Caco-2 (cell line): ENCODE results near the gene OTOP1. TPM values are rescaled to one million over a fixed set of nuclear protein-coding genes. Genes with fewer than 3 reads are reported as not detected.

Source experiments
- BruUV-seq: library from RNA; stranded (reverse); fragments of 400-500 nt; replicated peaks from 2 replicates; lab custom pipeline; 2021; lab: Mats Ljungman, UMichigan
- CTCF ChIA-PET: fragments of 300-600 bp; sonication (Branson Sonifier 250); formaldehyde crosslinking; loops from one replicate; lab custom pipeline; 2022; ENCODE audit warnings: antibody characterized with exemption; lab: Charles Lee
- POLR2A ChIA-PET: fragments of 300-600 bp; sonication (Branson Sonifier 250); formaldehyde crosslinking; loops from one replicate; lab custom pipeline; 2022; ENCODE audit warnings: antibody characterized with exemption; lab: Charles Lee
- DNase-seq, 2 experiments: peaks; one replicate each; pipeline versions ENCODE4 v3.0.0 to v3.0.0-alpha.2; 2020 to 2022
- H3K27me3 ChIP-seq: replicated peaks from 2 replicates; pipeline ENCODE4 v1.6.0; 2011; ENCODE audit warnings: low read length; ENCODE audit not compliant: control insufficient read depth, insufficient read depth
- H3K36me3 ChIP-seq: 2 replicates; pipeline ENCODE4 v1.5.1; 2011; ENCODE audit warnings: low read length; ENCODE audit not compliant: control insufficient read depth, insufficient read depth
- H3K4me1 ChIP-seq: fragments of 250-450 bp; sonication (Bioruptor Pico); 2 replicates; pipeline ENCODE4 v1.5.1; 2020; ENCODE audit warnings: mild to moderate bottlenecking
- H3K4me3 ChIP-seq: 2 replicates; pipeline ENCODE4 v1.5.1; 2011; ENCODE audit warnings: low read depth, mild to moderate bottlenecking, control low read depth, low read length
- H3K9me3 ChIP-seq: fragments of 250-450 bp; sonication (Bioruptor Pico); 2 replicates; pipeline ENCODE4 v1.5.1; 2020; ENCODE audit warnings: mild to moderate bottlenecking, moderate library complexity
- H3K27ac Mint-ChIP-seq: one replicate; pipeline ENCODE4 v1.8.0; 2022; ENCODE audit warnings: mixed read lengths; ENCODE audit not compliant: unreplicated experiment
- H3K27me3 Mint-ChIP-seq: one replicate; pipeline ENCODE4 v1.8.0; 2022; ENCODE audit warnings: mixed read lengths; ENCODE audit not compliant: insufficient read depth, unreplicated experiment
- H3K36me3 Mint-ChIP-seq: one replicate; pipeline ENCODE4 v1.8.0; 2022; ENCODE audit warnings: mild to moderate bottlenecking, mixed read lengths; ENCODE audit not compliant: insufficient read depth, unreplicated experiment
- H3K4me1 Mint-ChIP-seq: one replicate; pipeline ENCODE4 v1.8.0; 2022; ENCODE audit warnings: low read depth, mixed read lengths; ENCODE audit not compliant: unreplicated experiment
- H3K4me3 Mint-ChIP-seq: one replicate; pipeline ENCODE4 v1.8.0; 2022; ENCODE audit warnings: mild to moderate bottlenecking, moderate library complexity, mixed read lengths; ENCODE audit not compliant: unreplicated experiment
- H3K9me3 Mint-ChIP-seq: one replicate; pipeline ENCODE4 v1.8.0; 2022; ENCODE audit warnings: mixed read lengths; ENCODE audit not compliant: unreplicated experiment
- CTCF ChIP-seq, 2 experiments: fragments of 200-600 bp in 1 of 2; IDR thresholded peaks; 1 replicate in 1 of 2; 2 replicates in 1 of 2; pipeline versions ENCODE4 v1.5.1 to v1.8.0; 2011 to 2022; ENCODE audit warnings: antibody characterized with exemption in 1 of 2, control low read depth in 1 of 2, inconsistent platforms in 1 of 2, low read depth in 1 of 2, low read length in 1 of 2, mild to moderate bottlenecking in 1 of 2, moderate library complexity in 1 of 2; ENCODE audit not compliant: insufficient read depth in 1 of 2, severe bottlenecking in 1 of 2, unreplicated experiment in 1 of 2
- intact Hi-C: fragments of 100-400 bp; cut with micrococcal nuclease; formaldehyde crosslinking; loops from one replicate; pipeline ENCODE4 v1.10.0; 2022; ENCODE audit not compliant: unreplicated experiment
- total RNA-seq: library from RNA; stranded (reverse); gene quantifications from 2 replicates; pipeline ENCODE4 v1.2.3, GENCODE V29; 2022

The OTOP1 gene
- total RNA-seq, 1 experiment from 2014 or later, result not detected

GRCh38 chr4:4227510-4228355 lies 1.0 kb upstream of the OTOP1 start:
- no peak for TF ChIP-seq CTCF (IDR thresholded peaks at IDR 0.05; ENCODE audit: insufficient read depth in 1 of 2, low read depth in 1 of 2, low read length in 1 of 2, severe bottlenecking in 1 of 2, unreplicated experiment in 1 of 2)
- no peak overlapping the region for H3K27ac Mint-ChIP-seq
- H3K9me3 Mint-ChIP-seq, result no peaks in the 10 kb centered on the region
- intact Hi-C loops, result no loop called here
- H3K9me3 ChIP-seq, result no peaks in the 10 kb centered on the region
- H3K36me3 ChIP-seq, result no peaks in the 10 kb centered on the region
- no TSS peak for BruUV-seq
- H3K4me3 Mint-ChIP-seq, result no peak overlapping the region
- peaks cover 18% of the 10 kb centered on the region for H3K27me3 Mint-ChIP-seq
- H3K4me1 Mint-ChIP-seq, result peaks cover 4% of the 10 kb centered on the region
- H3K4me3 ChIP-seq, result no peak overlapping the region
- POLR2A ChIA-PET, result no interaction called here
- no peaks in the 10 kb centered on the region for H3K4me1 ChIP-seq
- DNase-seq, result no peak
- no peaks in the 10 kb centered on the region for H3K27me3 ChIP-seq
- CTCF ChIA-PET, result no interaction called here
- H3K36me3 Mint-ChIP-seq, result no peaks in the 10 kb centered on the region

- ChIA-PET POLR2A (no interaction called here), CTCF (no interaction called here)
- no TSS peak for BruUV-seq
- Mint-ChIP-seq H3K36me3 (no peaks in the 10 kb centered on the region), H3K27me3 (peaks cover 21% of the 10 kb centered on the region), H3K4me3 (no peak overlapping the region), H3K27ac (no peak overlapping the region), H3K4me1 (peaks cover 4% of the 10 kb centered on the region), H3K9me3 (no peaks in the 10 kb centered on the region)
- Histone ChIP-seq H3K36me3 (no peaks in the 10 kb centered on the region), H3K4me3 (no peak overlapping the region), H3K9me3 (no peaks in the 10 kb centered on the region), H3K4me1 (no peaks in the 10 kb centered on the region), H3K27me3 (no peaks in the 10 kb centered on the region)
- DNase-seq, result no peak
- intact Hi-C loops, result no loop called here
- TF ChIP-seq CTCF (IDR thresholded peaks at IDR 0.05; ENCODE audit: insufficient read depth in 1 of 2, low read depth in 1 of 2, low read length in 1 of 2, severe bottlenecking in 1 of 2, unreplicated experiment in 1 of 2), result no peak
Measured at GRCh38 chr4:4225915-4226605, 669 bp downstream of the OTOP1 start.

- intact Hi-C loops, result no loop called here
- Mint-ChIP-seq H3K9me3 (no peaks in the 10 kb centered on the region), H3K4me1 (no peaks in the 10 kb centered on the region), H3K27me3 (peaks cover 6% of the 10 kb centered on the region), H3K4me3 (no peak overlapping the region), H3K27ac (no peak overlapping the region), H3K36me3 (no peaks in the 10 kb centered on the region)
- POLR2A ChIA-PET, result no interaction called here
- no peaks in the 10 kb centered on the region for H3K36me3 ChIP-seq
- no peak for DNase-seq
- H3K9me3 ChIP-seq, result no peaks in the 10 kb centered on the region
- CTCF ChIA-PET, result no interaction called here
- TF ChIP-seq CTCF (IDR thresholded peaks at IDR 0.05; ENCODE audit: insufficient read depth in 1 of 2, low read depth in 1 of 2, low read length in 1 of 2, severe bottlenecking in 1 of 2, unreplicated experiment in 1 of 2), result no peak
- BruUV-seq, result no TSS peak
- no peaks in the 10 kb centered on the region for H3K27me3 ChIP-seq
- no peaks in the 10 kb centered on the region for H3K4me1 ChIP-seq
- H3K4me3 ChIP-seq, result no peak overlapping the region
Measured at GRCh38 chr4:4217113-4217512, 9.6 kb downstream of the OTOP1 start.
